GM21723 (cell line): Measurements from ENCODE around the gene SH2D7.

Source experiments
- ATAC-seq: cut with Tn5 transposase; IDR thresholded peaks from one replicate; pipeline ENCODE4 v1.9.1; 2021; ENCODE audit warnings: mild to moderate bottlenecking, moderate library complexity; ENCODE audit not compliant: unreplicated experiment

The SH2D7 gene

GRCh38 chr15:78101423-78102105 is 9.2 kb downstream of the SH2D7 start:
- no peak for ATAC-seq

GRCh38 chr15:78102211-78102610 is 9.8 kb downstream of the SH2D7 start:
- ATAC-seq = no peak

- ATAC-seq = no peak
Observed at GRCh38 chr15:78102741-78103140, 10.4 kb downstream of the SH2D7 start.

GRCh38 chr15:78103406-78104118 is 11.2 kb downstream of the SH2D7 start:
- ATAC-seq = peak; percentile 89

GRCh38 chr15:78104119-78104479 is 11.7 kb downstream of the SH2D7 start:
- peak; percentile 18 for ATAC-seq

- no peak for ATAC-seq
Observed at GRCh38 chr15:78104566-78105475, 12.5 kb downstream of the SH2D7 start.

GRCh38 chr15:78105476-78106241 is 13.3 kb downstream of the SH2D7 start:
- no peak for ATAC-seq

- no peak for ATAC-seq
Observed at GRCh38 chr15:78107471-78107870, 15.1 kb downstream of the SH2D7 start.

GRCh38 chr15:78108300-78109084 is 16.1 kb downstream of the SH2D7 start:
- peak; percentile 34 for ATAC-seq

- no peak for ATAC-seq
Observed at GRCh38 chr15:78109156-78109555, 16.8 kb downstream of the SH2D7 start.

GRCh38 chr15:78110096-78110495 is 17.7 kb downstream of the SH2D7 start:
- ATAC-seq = no peak

GRCh38 chr15:78110916-78111475 is 18.6 kb downstream of the SH2D7 start:
- ATAC-seq = no peak

GRCh38 chr15:78111788-78112187 is 19.4 kb downstream of the SH2D7 start:
- no peak for ATAC-seq

GRCh38 chr15:78112551-78112950 is 20.2 kb downstream of the SH2D7 start:
- ATAC-seq = no peak

- no peak for ATAC-seq
Observed at GRCh38 chr15:78120523-78120922, 28.2 kb downstream of the SH2D7 start.

- no peak for ATAC-seq
Observed at GRCh38 chr15:78125267-78125666, 32.9 kb downstream of the SH2D7 start.

GRCh38 chr15:78127882-78128281 is 35.5 kb downstream of the SH2D7 start:
- no peak for ATAC-seq

GRCh38 chr15:78129077-78129750 is 36.9 kb downstream of the SH2D7 start:
- no peak for ATAC-seq

GRCh38 chr15:78129751-78130287 is 37.5 kb downstream of the SH2D7 start:
- ATAC-seq = no peak
